Caco-2 (cell line): ENCODE measurements around the gene ACACA. TPM values are rescaled to one million over a fixed set of nuclear protein-coding genes. Genes with fewer than 3 reads are reported as not detected.

Experiments used
- BruUV-seq: library from RNA; stranded (reverse); fragments of 400-500 nt; replicated peaks from 2 replicates; lab custom pipeline; 2021; lab: Mats Ljungman, UMichigan
- CTCF ChIA-PET: fragments of 300-600 bp; sonication (Branson Sonifier 250); formaldehyde crosslinking; loops from one replicate; lab custom pipeline; 2022; ENCODE audit warnings: antibody characterized with exemption; lab: Charles Lee
- POLR2A ChIA-PET: fragments of 300-600 bp; sonication (Branson Sonifier 250); formaldehyde crosslinking; loops from one replicate; lab custom pipeline; 2022; ENCODE audit warnings: antibody characterized with exemption; lab: Charles Lee
- DNase-seq, 2 experiments: peaks; one replicate each; pipeline versions ENCODE4 v3.0.0 to v3.0.0-alpha.2; 2020 to 2022
- H3K27me3 ChIP-seq: replicated peaks from 2 replicates; pipeline ENCODE4 v1.6.0; 2011; ENCODE audit warnings: low read length; ENCODE audit not compliant: control insufficient read depth, insufficient read depth
- H3K36me3 ChIP-seq: 2 replicates; pipeline ENCODE4 v1.5.1; 2011; ENCODE audit warnings: low read length; ENCODE audit not compliant: control insufficient read depth, insufficient read depth
- H3K4me1 ChIP-seq: fragments of 250-450 bp; sonication (Bioruptor Pico); 2 replicates; pipeline ENCODE4 v1.5.1; 2020; ENCODE audit warnings: mild to moderate bottlenecking
- H3K4me3 ChIP-seq: 2 replicates; pipeline ENCODE4 v1.5.1; 2011; ENCODE audit warnings: low read depth, mild to moderate bottlenecking, control low read depth, low read length
- H3K9me3 ChIP-seq: fragments of 250-450 bp; sonication (Bioruptor Pico); 2 replicates; pipeline ENCODE4 v1.5.1; 2020; ENCODE audit warnings: mild to moderate bottlenecking, moderate library complexity
- H3K27ac Mint-ChIP-seq: one replicate; pipeline ENCODE4 v1.8.0; 2022; ENCODE audit warnings: mixed read lengths; ENCODE audit not compliant: unreplicated experiment
- H3K27me3 Mint-ChIP-seq: one replicate; pipeline ENCODE4 v1.8.0; 2022; ENCODE audit warnings: mixed read lengths; ENCODE audit not compliant: insufficient read depth, unreplicated experiment
- H3K36me3 Mint-ChIP-seq: one replicate; pipeline ENCODE4 v1.8.0; 2022; ENCODE audit warnings: mild to moderate bottlenecking, mixed read lengths; ENCODE audit not compliant: insufficient read depth, unreplicated experiment
- H3K4me1 Mint-ChIP-seq: one replicate; pipeline ENCODE4 v1.8.0; 2022; ENCODE audit warnings: low read depth, mixed read lengths; ENCODE audit not compliant: unreplicated experiment
- H3K4me3 Mint-ChIP-seq: one replicate; pipeline ENCODE4 v1.8.0; 2022; ENCODE audit warnings: mild to moderate bottlenecking, moderate library complexity, mixed read lengths; ENCODE audit not compliant: unreplicated experiment
- H3K9me3 Mint-ChIP-seq: one replicate; pipeline ENCODE4 v1.8.0; 2022; ENCODE audit warnings: mixed read lengths; ENCODE audit not compliant: unreplicated experiment
- CTCF ChIP-seq, 2 experiments: fragments of 200-600 bp in 1 of 2; IDR thresholded peaks; 1 replicate in 1 of 2; 2 replicates in 1 of 2; pipeline versions ENCODE4 v1.5.1 to v1.8.0; 2011 to 2022; ENCODE audit warnings: antibody characterized with exemption in 1 of 2, control low read depth in 1 of 2, inconsistent platforms in 1 of 2, low read depth in 1 of 2, low read length in 1 of 2, mild to moderate bottlenecking in 1 of 2, moderate library complexity in 1 of 2; ENCODE audit not compliant: insufficient read depth in 1 of 2, severe bottlenecking in 1 of 2, unreplicated experiment in 1 of 2
- intact Hi-C: fragments of 100-400 bp; cut with micrococcal nuclease; formaldehyde crosslinking; loops from one replicate; pipeline ENCODE4 v1.10.0; 2022; ENCODE audit not compliant: unreplicated experiment
- total RNA-seq: library from RNA; stranded (reverse); gene quantifications from 2 replicates; pipeline ENCODE4 v1.2.3, GENCODE V29; 2022

The ACACA gene
- total RNA-seq, 1 experiment from 2014 or later = 108 TPM

GRCh38 chr17:37168731-37169353 is 237.8 kb downstream of the ACACA start:
- peaks cover 4% of the 10 kb centered on the region for H3K4me1 Mint-ChIP-seq
- H3K27me3 Mint-ChIP-seq = no peaks in the 10 kb centered on the region
- TF ChIP-seq CTCF (IDR thresholded peaks at IDR 0.05; ENCODE audit: insufficient read depth in 1 of 2, low read depth in 1 of 2, low read length in 1 of 2, severe bottlenecking in 1 of 2, unreplicated experiment in 1 of 2) = no peak
- no peak overlapping the region for H3K27ac Mint-ChIP-seq
- H3K4me3 Mint-ChIP-seq = no peak overlapping the region
- CTCF ChIA-PET = interaction anchor here (0.8 kb wide), 1 partner anchor 71 kb away, joined by 3 read pairs; no protein-coding TSS in a partner anchor
- H3K36me3 Mint-ChIP-seq = peaks cover 4% of the 10 kb centered on the region
- no peaks in the 10 kb centered on the region for H3K36me3 ChIP-seq
- intact Hi-C loops = no loop called here
- no TSS peak for BruUV-seq
- no peaks in the 10 kb centered on the region for H3K9me3 ChIP-seq
- peak in 1 of 2 experiments; percentile 18 for DNase-seq
- H3K4me1 ChIP-seq = no peaks in the 10 kb centered on the region
- no peaks in the 10 kb centered on the region for H3K27me3 ChIP-seq
- H3K4me3 ChIP-seq = no peak overlapping the region
- POLR2A ChIA-PET = no interaction called here
- no peaks in the 10 kb centered on the region for H3K9me3 Mint-ChIP-seq

GRCh38 chr17:37167756-37168155 is 238.9 kb downstream of the ACACA start:
- Mint-ChIP-seq H3K27me3 (no peaks in the 10 kb centered on the region), H3K4me1 (peaks cover 4% of the 10 kb centered on the region), H3K9me3 (no peaks in the 10 kb centered on the region), H3K36me3 (peaks cover 9% of the 10 kb centered on the region), H3K4me3 (no peak overlapping the region), H3K27ac (no peak overlapping the region)
- TF ChIP-seq CTCF (IDR thresholded peaks at IDR 0.05; ENCODE audit: insufficient read depth in 1 of 2, low read depth in 1 of 2, low read length in 1 of 2, severe bottlenecking in 1 of 2, unreplicated experiment in 1 of 2) = no peak
- DNase-seq = no peak
- H3K9me3 ChIP-seq = no peaks in the 10 kb centered on the region
- no peaks in the 10 kb centered on the region for H3K27me3 ChIP-seq
- no TSS peak for BruUV-seq
- intact Hi-C loops = no loop called here
- H3K36me3 ChIP-seq = no peaks in the 10 kb centered on the region
- ChIA-PET POLR2A (no interaction called here), CTCF (no interaction called here)
- no peaks in the 10 kb centered on the region for H3K4me1 ChIP-seq
- H3K4me3 ChIP-seq = no peak overlapping the region

GRCh38 chr17:37164057-37164456 is 242.6 kb downstream of the ACACA start:
- Mint-ChIP-seq H3K4me3 (no peak overlapping the region), H3K27me3 (no peaks in the 10 kb centered on the region), H3K27ac (no peak overlapping the region), H3K36me3 (peaks cover 21% of the 10 kb centered on the region), H3K9me3 (no peaks in the 10 kb centered on the region), H3K4me1 (no peaks in the 10 kb centered on the region)
- no peaks in the 10 kb centered on the region; the same call in 1 of the 2 replicates for H3K4me1 ChIP-seq
- no peaks in the 10 kb centered on the region for H3K27me3 ChIP-seq
- no peak for TF ChIP-seq CTCF (IDR thresholded peaks at IDR 0.05; ENCODE audit: insufficient read depth in 1 of 2, low read depth in 1 of 2, low read length in 1 of 2, severe bottlenecking in 1 of 2, unreplicated experiment in 1 of 2)
- H3K36me3 ChIP-seq = peaks cover 2% of the 10 kb centered on the region
- H3K9me3 ChIP-seq = no peaks in the 10 kb centered on the region
- no peak for DNase-seq
- no TSS peak for BruUV-seq
- ChIA-PET POLR2A (no interaction called here), CTCF (interaction anchor here (0.6 to 1.3 kb wide), 3 partner anchors 10 to 538 kb away, joined by 3 to 4 read pairs (median 3); no protein-coding TSS in a partner anchor)
- intact Hi-C loops = no loop called here
- no peak overlapping the region for H3K4me3 ChIP-seq
